LoVo (cell line): Measurements from ENCODE around the gene CLCN3.
A peak's percentile ranks its signal among the peaks of the same experiment; 100 is the strongest.
"Not testable (repeated sequence)": the region's sequence is repeated elsewhere in the genome, so short reads cannot be mapped to it uniquely, and the experiment has no call there.

Experiments
- DNase-seq: peaks from one replicate; pipeline ENCODE4 v3.0.0-alpha.2; 2016; ENCODE audit warnings: low spot score

CLCN3 gene

GRCh38 chr4:169657470-169658107 lies 37.2 kb downstream of the CLCN3 start:
- DNase-seq = peak; percentile 56

GRCh38 chr4:169658196-169658595 lies 37.8 kb downstream of the CLCN3 start:
- DNase-seq = peak; percentile 50

GRCh38 chr4:169658975-169659715 lies 38.8 kb downstream of the CLCN3 start:
- DNase-seq = peak; percentile 20

GRCh38 chr4:169659716-169660670 lies 39.6 kb downstream of the CLCN3 start:
- DNase-seq = peak; percentile 97

GRCh38 chr4:169660929-169661328 lies 40.6 kb downstream of the CLCN3 start:
- DNase-seq = no peak

GRCh38 chr4:169661761-169662160 lies 41.4 kb downstream of the CLCN3 start:
- DNase-seq = no peak

- DNase-seq = no peak
These were observed 41.8 kb downstream of the CLCN3 start for GRCh38 chr4:169662206-169662605.

GRCh38 chr4:169663402-169663801 lies 43.0 kb downstream of the CLCN3 start:
- no peak for DNase-seq

GRCh38 chr4:169663831-169664230 lies 43.5 kb downstream of the CLCN3 start:
- peak; percentile 68 for DNase-seq

- DNase-seq = no peak
These were observed 44.2 kb downstream of the CLCN3 start for GRCh38 chr4:169664615-169665014.

GRCh38 chr4:169665046-169665737 lies 44.8 kb downstream of the CLCN3 start:
- DNase-seq = no peak

GRCh38 chr4:169668069-169668721 lies 47.8 kb downstream of the CLCN3 start:
- DNase-seq = peak; percentile 25

GRCh38 chr4:169675825-169676224 lies 55.4 kb downstream of the CLCN3 start:
- no peak for DNase-seq

GRCh38 chr4:169677150-169677748 lies 56.9 kb downstream of the CLCN3 start:
- DNase-seq = no peak

- DNase-seq = not testable (repeated sequence)
These were observed 58.1 kb downstream of the CLCN3 start for GRCh38 chr4:169678486-169678885.

- DNase-seq = not testable (repeated sequence)
These were observed 58.7 kb downstream of the CLCN3 start for GRCh38 chr4:169678951-169679591.

GRCh38 chr4:169682372-169683047 lies 62.1 kb downstream of the CLCN3 start:
- no peak for DNase-seq

- DNase-seq = no peak
These were observed 69.3 kb downstream of the CLCN3 start for GRCh38 chr4:169689681-169690080.

GRCh38 chr4:169690787-169691186 lies 70.4 kb downstream of the CLCN3 start:
- DNase-seq = no peak

- no peak for DNase-seq
These were observed 78.0 kb downstream of the CLCN3 start for GRCh38 chr4:169698331-169698730.
